Kidney epithelial cell (primary cell): Measurements from ENCODE around the gene SLC26A4. TPM values are rescaled to one million over a fixed set of nuclear protein-coding genes. Genes with fewer than 3 reads are reported as not detected.

Experiments
- DNase-seq: peaks from one replicate; pipeline ENCODE4 v3.0.0-alpha.2; 2010; ENCODE audit warnings: low read depth
- H3K27me3 ChIP-seq: 2 replicates; pipeline ENCODE4 v1.6.0; 2011; ENCODE audit warnings: low read length; ENCODE audit not compliant: control insufficient read depth, insufficient read depth
- H3K36me3 ChIP-seq: 2 replicates; pipeline ENCODE4 v1.5.1; 2011; ENCODE audit warnings: low read length; ENCODE audit not compliant: control insufficient read depth, insufficient read depth
- H3K4me3 ChIP-seq: 2 replicates; pipeline ENCODE4 v1.5.1; 2011; ENCODE audit warnings: low read depth, mild to moderate bottlenecking, control low read depth, low read length
- total RNA-seq: library from RNA; depleted of rRNA; stranded (reverse); fragments of >200 nt; gene quantifications from 2 replicates; pipeline ENCODE4 v1.2.3, GENCODE V29; 2015
- TF ChIP-seq, protein P1 (sequence below): IDR thresholded peaks from 2 replicates; pipeline ENCODE4 v1.5.1; 2011; ENCODE audit warnings: mild to moderate bottlenecking, moderate library complexity, low read length, control low read depth, inconsistent platforms; ENCODE audit not compliant: insufficient read depth, poor library complexity, severe bottlenecking

The SLC26A4 gene
- total RNA-seq, 1 donor from 2014 or later: 0.25 TPM

DNA sequence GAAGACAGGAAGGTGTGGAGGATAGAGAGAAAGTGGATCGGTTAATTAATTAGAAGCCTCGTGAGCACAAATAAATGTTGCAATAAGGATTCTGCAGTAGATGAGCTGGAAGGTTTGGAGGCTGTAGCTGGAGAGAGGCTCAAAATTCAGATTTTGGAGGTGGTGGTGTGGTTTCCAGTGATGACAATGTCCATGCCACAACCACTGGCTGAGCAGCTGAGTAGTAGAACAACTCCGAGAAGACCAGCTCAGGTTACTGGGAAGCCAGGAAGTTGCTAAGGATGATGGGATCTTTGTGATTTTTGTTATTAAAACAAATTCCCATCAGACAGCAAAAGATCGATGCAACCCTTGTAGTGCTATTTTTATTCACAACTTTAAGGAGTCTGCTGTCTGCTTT is 7.7 kb downstream of the SLC26A4 start:
- peaks cover under 1% of the 10 kb centered on the region for H3K27me3 ChIP-seq
- no peaks in the 10 kb centered on the region for H3K36me3 ChIP-seq
- TF ChIP-seq, protein P1, sequence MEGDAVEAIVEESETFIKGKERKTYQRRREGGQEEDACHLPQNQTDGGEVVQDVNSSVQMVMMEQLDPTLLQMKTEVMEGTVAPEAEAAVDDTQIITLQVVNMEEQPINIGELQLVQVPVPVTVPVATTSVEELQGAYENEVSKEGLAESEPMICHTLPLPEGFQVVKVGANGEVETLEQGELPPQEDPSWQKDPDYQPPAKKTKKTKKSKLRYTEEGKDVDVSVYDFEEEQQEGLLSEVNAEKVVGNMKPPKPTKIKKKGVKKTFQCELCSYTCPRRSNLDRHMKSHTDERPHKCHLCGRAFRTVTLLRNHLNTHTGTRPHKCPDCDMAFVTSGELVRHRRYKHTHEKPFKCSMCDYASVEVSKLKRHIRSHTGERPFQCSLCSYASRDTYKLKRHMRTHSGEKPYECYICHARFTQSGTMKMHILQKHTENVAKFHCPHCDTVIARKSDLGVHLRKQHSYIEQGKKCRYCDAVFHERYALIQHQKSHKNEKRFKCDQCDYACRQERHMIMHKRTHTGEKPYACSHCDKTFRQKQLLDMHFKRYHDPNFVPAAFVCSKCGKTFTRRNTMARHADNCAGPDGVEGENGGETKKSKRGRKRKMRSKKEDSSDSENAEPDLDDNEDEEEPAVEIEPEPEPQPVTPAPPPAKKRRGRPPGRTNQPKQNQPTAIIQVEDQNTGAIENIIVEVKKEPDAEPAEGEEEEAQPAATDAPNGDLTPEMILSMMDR: no peak
- DNase-seq: no peak
- H3K4me3 ChIP-seq: no peak overlapping the region

DNA sequence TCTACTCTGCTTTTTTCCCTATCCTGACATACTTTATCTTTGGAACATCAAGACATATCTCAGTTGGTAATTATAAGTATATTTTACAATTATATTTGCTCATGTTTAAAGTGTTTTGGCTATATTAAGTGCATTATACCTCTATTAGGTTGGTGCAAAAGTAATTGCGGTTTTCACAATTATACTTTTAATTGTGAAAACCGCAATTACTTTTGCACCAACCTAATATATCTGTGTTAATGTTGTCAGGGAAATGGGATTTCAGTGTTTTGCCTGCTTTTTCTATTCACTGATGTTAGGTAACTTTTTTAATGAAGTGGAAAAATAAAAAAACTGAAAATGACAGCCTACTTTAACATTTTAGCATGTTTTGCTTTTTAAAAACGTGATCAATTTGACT is 11.6 kb downstream of the SLC26A4 start:
- no peak overlapping the region for H3K4me3 ChIP-seq
- H3K27me3 ChIP-seq: no peaks in the 10 kb centered on the region
- TF ChIP-seq, protein P1: no peak
- DNase-seq: no peak
- H3K36me3 ChIP-seq: no peaks in the 10 kb centered on the region

DNA sequence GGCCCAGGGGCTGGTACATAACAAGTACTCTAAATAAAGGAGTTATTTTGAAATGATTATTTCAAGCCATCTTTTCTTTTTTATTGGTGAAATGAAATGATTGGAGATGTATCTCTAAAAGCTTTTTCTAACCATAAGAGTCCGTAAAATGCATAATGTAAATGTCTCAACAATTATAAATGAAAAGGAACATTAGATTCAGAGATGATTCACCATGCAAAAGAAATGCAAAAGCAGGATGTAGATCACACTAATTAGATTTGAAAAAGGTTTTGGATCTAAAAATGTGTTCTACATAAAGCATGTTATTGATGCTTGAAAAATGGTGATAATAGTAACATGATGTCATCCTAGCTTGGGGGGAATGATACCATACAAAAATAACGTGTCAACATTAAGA is 15.6 kb downstream of the SLC26A4 start:
- no peak overlapping the region for H3K4me3 ChIP-seq
- TF ChIP-seq, protein P1: no peak
- DNase-seq: no peak
- no peaks in the 10 kb centered on the region for H3K36me3 ChIP-seq
- no peaks in the 10 kb centered on the region for H3K27me3 ChIP-seq

DNA sequence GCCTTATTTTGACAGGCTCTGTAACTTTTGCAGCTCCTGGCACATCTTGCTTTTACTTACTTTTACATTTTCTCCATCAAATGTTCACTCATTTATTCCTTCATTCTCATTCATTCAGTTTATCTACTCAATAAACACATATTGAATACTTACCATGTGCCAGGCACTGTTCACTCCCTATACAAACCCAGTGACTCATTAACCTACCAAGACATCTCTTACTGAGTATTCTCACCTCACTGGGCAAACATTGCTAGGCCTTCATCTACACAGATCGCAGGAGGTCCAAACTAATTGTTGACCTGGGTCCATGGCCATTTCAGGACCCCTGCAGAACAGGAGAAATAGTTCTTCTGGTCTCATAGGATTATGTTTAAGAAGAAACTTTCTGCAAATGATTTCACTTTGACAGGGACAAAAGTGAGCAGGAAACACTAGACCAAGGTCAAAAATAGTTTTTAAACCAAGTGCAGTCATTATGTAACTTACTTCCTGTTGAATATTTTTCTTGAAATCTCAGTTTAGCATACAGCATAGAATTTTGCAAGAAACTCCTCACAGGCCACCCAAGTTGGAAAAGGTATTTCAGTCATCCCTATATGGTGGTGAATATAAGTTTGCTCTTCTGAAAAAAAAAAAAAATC is 17.6 kb downstream of the SLC26A4 start:
- DNase-seq: no peak
- TF ChIP-seq, protein P1: no peak
- Histone ChIP-seq H3K27me3 (no peaks in the 10 kb centered on the region), H3K4me3 (no peak overlapping the region), H3K36me3 (no peaks in the 10 kb centered on the region)

DNA sequence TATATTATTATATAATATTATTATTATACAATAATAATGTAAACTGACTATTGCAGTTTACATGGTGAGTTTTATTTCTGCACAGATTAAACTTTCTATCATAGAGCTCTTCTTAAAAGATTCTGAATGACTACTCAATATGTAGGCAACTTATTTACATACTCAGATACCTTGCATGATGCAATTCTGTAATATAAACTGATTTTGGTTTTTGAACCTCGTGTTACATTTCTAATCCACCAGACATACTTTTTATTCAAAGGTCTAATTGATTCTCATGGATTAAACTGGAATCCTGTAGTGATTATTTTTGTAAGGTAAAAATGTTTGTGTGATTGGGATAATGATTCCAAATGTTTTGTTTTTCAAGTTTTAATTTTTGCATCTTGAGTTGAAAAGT is 19.9 kb downstream of the SLC26A4 start:
- Histone ChIP-seq H3K27me3 (no peaks in the 10 kb centered on the region), H3K4me3 (no peak overlapping the region), H3K36me3 (no peaks in the 10 kb centered on the region)
- DNase-seq: no peak
- TF ChIP-seq, protein P1: no peak

DNA sequence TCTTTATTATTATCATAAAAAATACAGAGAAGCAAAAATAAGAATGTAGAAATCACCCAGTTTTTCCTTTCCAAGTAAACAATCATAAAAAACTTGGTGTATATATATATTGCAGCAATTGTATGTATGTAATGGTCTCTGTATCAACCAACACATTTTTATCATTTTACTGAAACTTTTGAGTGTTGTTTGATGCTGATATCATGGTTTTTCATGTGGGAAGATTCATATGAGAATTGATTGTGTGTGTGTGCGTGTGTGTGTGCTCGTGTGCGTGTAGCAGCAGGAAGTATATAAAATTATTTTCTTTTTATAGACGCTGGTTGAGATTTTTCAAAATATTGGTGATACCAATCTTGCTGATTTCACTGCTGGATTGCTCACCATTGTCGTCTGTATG is 22.3 kb downstream of the SLC26A4 start:
- Histone ChIP-seq H3K36me3 (no peaks in the 10 kb centered on the region), H3K4me3 (no peak overlapping the region), H3K27me3 (no peaks in the 10 kb centered on the region)
- DNase-seq: no peak
- TF ChIP-seq, protein P1: no peak
